Esophagus squamous epithelium (tissue), 5 donors: ENCODE results near the gene ADAM29. TPM values are rescaled to one million over a fixed set of nuclear protein-coding genes. Genes with fewer than 3 reads are reported as not detected.
"Not testable (repeated sequence)": the region's sequence is repeated elsewhere in the genome, so short reads cannot be mapped to it uniquely, and the experiment has no call there.

Experiments
- DNase-seq: peaks from one replicate; lab custom pipeline; 2025; lab: John Stamatoyannopoulos, UW
- H3K27ac ChIP-seq, 4 donors: fragments of 200-600 bp; sonication (generic); one replicate each; pipeline ENCODE4 v1.5.1; 2016 to 2019; ENCODE audit warnings: mild to moderate bottlenecking in 1 of 4
- H3K27me3 ChIP-seq, 4 donors: fragments of 200-600 bp; sonication (generic); 1 replicate in 3 of 4; 2 replicates in 1 of 4; pipeline versions ENCODE4 v1.5.1 to v1.6.0; 2017 to 2021; ENCODE audit warnings: antibody characterized with exemption in 1 of 4
- H3K36me3 ChIP-seq, 3 donors: fragments of 200-600 bp; sonication (generic); one replicate each; pipeline ENCODE4 v1.5.1; 2016 to 2019
- H3K4me1 ChIP-seq, 3 donors: fragments of 200-600 bp; sonication (generic); one replicate each; pipeline ENCODE4 v1.5.1; 2017 to 2019
- H3K4me3 ChIP-seq, 4 donors: fragments of 200-600 bp; sonication (generic); 1 replicate in 3 of 4; 2 replicates in 1 of 4; pipeline ENCODE4 v1.5.1; 2016 to 2019; ENCODE audit warnings: mild to moderate bottlenecking in 2 of 4, moderate library complexity in 1 of 4
- H3K9me3 ChIP-seq, 3 donors: fragments of 200-600 bp; sonication (generic); one replicate each; pipeline ENCODE4 v1.5.1; 2016 to 2019
- CTCF ChIP-seq, 6 experiments: fragments of 450-650 bp in 4 of 6; fragments of 200-600 bp in 2 of 6; sonication (generic) in 2 of 6; IDR thresholded peaks; one replicate each; pipeline ENCODE4 v1.5.1; 2016 to 2019; ENCODE audit warnings: antibody characterized with exemption in 6 of 6, mild to moderate bottlenecking in 4 of 6, moderate library complexity in 4 of 6
- POLR2A ChIP-seq, 4 donors: fragments of 450-650 bp; IDR thresholded peaks; one replicate each; pipeline ENCODE4 v1.6.1; 2017; ENCODE audit warnings: antibody characterized with exemption in 4 of 4, mild to moderate bottlenecking in 4 of 4, moderate library complexity in 3 of 4
- WGBS, 2 donors: methylation state at CpG; one replicate each; pipeline ENCODE4 v1.1.5; 2018; 5-methylcytosine and 5-hydroxymethylcytosine counted together
- intact Hi-C: fragments of 100-400 bp; cut with DNase I; formaldehyde crosslinking; loops from one replicate; pipeline ENCODE4 v1.15.0; 2022
- total RNA-seq, 4 donors: library from RNA; depleted of rRNA; stranded (reverse); fragments of >200 nt; gene quantifications; one replicate each; pipeline ENCODE4 v1.1.0, GENCODE V29; 2016
- donor health status: DM: yes; HTN: yes; CAD: no.

The ADAM29 gene
- total RNA-seq, result not detected

GRCh38 chr4:174918058-174918457 lies at the start of gene ADAM29:
Gene ADAM29 (plus strand): TSS chr4:174918358. CDS start chr4:174975526, 57,168 bp downstream.
- H3K4me3 ChIP-seq, result no peak within 1 kb of the TSS
- H3K9me3 ChIP-seq, result no peaks in the 10 kb centered on the region
- intact Hi-C loops, result no loop called here
- no peaks in the 10 kb centered on the region for H3K4me1 ChIP-seq
- H3K27ac ChIP-seq, result no peak within 1 kb of the TSS
- 73 to 86% methylated on average over 5 of the region's 5 CpGs for WGBS, 2 donors
- H3K36me3 ChIP-seq, result no peaks in the 10 kb centered on the region
- TF ChIP-seq CTCF (IDR thresholded peaks at IDR 0.05) (no peak), POLR2A (IDR thresholded peaks at IDR 0.05) (no peak)
- DNase-seq, result no peak
- no peaks in the 10 kb centered on the region for H3K27me3 ChIP-seq

- no peaks in the 10 kb centered on the region for H3K36me3 ChIP-seq
- DNase-seq, result no peak
- WGBS, 2 donors, result 56 to 74% methylated on average over 3 of the region's 3 CpGs
- no peak overlapping the region for H3K27ac ChIP-seq
- no peaks in the 10 kb centered on the region for H3K4me1 ChIP-seq
- no peaks in the 10 kb centered on the region for H3K27me3 ChIP-seq
- intact Hi-C loops, result no loop called here
- TF ChIP-seq POLR2A (IDR thresholded peaks at IDR 0.05), result no peak
- no peak for TF ChIP-seq CTCF (IDR thresholded peaks at IDR 0.05)
- H3K9me3 ChIP-seq, result no peaks in the 10 kb centered on the region
- H3K4me3 ChIP-seq, result no peak overlapping the region
Observed at GRCh38 chr4:174869339-174869738, 48.8 kb upstream of the ADAM29 start.

- Histone ChIP-seq H3K36me3 (no peaks in the 10 kb centered on the region), H3K4me1 (no peaks in the 10 kb centered on the region), H3K27me3 (no peaks in the 10 kb centered on the region), H3K4me3 (no peak overlapping the region), H3K9me3 (no peaks in the 10 kb centered on the region), H3K27ac (no peak overlapping the region)
- intact Hi-C loops, result no loop called here
- TF ChIP-seq POLR2A (IDR thresholded peaks at IDR 0.05), result no peak
- TF ChIP-seq CTCF (IDR thresholded peaks at IDR 0.05), result no peak
- no peak for DNase-seq
- 0 to 21% methylated on average over 2 of the region's 2 CpGs for WGBS, 2 donors
Observed at GRCh38 chr4:174870311-174870710, 47.8 kb upstream of the ADAM29 start.

GRCh38 chr4:174871407-174871806 lies 46.8 kb upstream of the ADAM29 start:
- Histone ChIP-seq H3K4me1 (no peaks in the 10 kb centered on the region), H3K36me3 (no peaks in the 10 kb centered on the region), H3K27ac (no peak overlapping the region), H3K4me3 (no peak overlapping the region), H3K9me3 (no peaks in the 10 kb centered on the region), H3K27me3 (no peaks in the 10 kb centered on the region)
- no peak for DNase-seq
- TF ChIP-seq POLR2A (IDR thresholded peaks at IDR 0.05) (no peak), CTCF (IDR thresholded peaks at IDR 0.05) (no peak)
- intact Hi-C loops, result no loop called here

GRCh38 chr4:174873146-174873545 lies 45.0 kb upstream of the ADAM29 start:
- DNase-seq, H3K27me3 ChIP-seq, H3K27ac ChIP-seq, H3K36me3 ChIP-seq, H3K4me3 ChIP-seq, H3K9me3 ChIP-seq, intact Hi-C loops, H3K4me1 ChIP-seq: not testable (repeated sequence)
- 43% methylated on average over 4 of the region's 4 CpGs for WGBS, 2 donors

- H3K4me3 ChIP-seq, result no peak overlapping the region
- no peak for DNase-seq
- intact Hi-C loops, result no loop called here
- no peaks in the 10 kb centered on the region for H3K27me3 ChIP-seq
- H3K9me3 ChIP-seq, result no peaks in the 10 kb centered on the region
- H3K27ac ChIP-seq, result no peak overlapping the region
- no peaks in the 10 kb centered on the region for H3K36me3 ChIP-seq
- 32 to 60% methylated on average over 1 of the region's 1 CpG for WGBS, 2 donors
- no peaks in the 10 kb centered on the region for H3K4me1 ChIP-seq
- TF ChIP-seq POLR2A (IDR thresholded peaks at IDR 0.05) (no peak), CTCF (IDR thresholded peaks at IDR 0.05) (no peak)
Observed at GRCh38 chr4:174873931-174874330, 44.2 kb upstream of the ADAM29 start.
